NCI-H2107 treated with DMSO at 0.1 percent for 48 hours (cell line): ENCODE measurements around the gene ANGEL1.

ENCODE experiments used
- DNase-seq: peaks from one replicate; lab custom pipeline; 2025; ENCODE audit not compliant: unreplicated experiment; lab: John Stamatoyannopoulos, UW

ANGEL1 gene

DNA sequence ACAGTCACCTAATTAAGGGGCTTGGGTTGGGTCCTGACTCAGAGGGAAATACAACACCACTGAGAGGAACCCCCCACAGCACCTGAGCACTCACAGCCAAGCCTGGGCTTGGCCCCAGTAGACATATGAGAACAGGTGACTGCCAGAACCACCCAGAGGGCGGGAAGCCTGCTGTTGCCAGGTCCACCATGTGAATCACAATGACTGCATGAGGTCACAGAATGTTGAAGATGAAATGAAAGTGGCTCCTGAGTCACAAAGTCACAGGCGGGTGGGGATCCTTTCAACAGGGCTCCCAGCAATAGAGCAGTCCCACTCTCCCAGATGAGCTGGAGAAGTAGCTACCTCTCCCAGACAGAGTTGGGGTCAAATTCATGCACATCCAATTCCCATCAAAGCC is 13.4 kb upstream of the ANGEL1 start, which contains the start of gene LRRC74A:
LRRC74A (plus strand) TSS at position 287 of the 400 bp plus-strand sequence. CDS start 290 bp downstream, outside the sequence.
- no peak for DNase-seq

DNA sequence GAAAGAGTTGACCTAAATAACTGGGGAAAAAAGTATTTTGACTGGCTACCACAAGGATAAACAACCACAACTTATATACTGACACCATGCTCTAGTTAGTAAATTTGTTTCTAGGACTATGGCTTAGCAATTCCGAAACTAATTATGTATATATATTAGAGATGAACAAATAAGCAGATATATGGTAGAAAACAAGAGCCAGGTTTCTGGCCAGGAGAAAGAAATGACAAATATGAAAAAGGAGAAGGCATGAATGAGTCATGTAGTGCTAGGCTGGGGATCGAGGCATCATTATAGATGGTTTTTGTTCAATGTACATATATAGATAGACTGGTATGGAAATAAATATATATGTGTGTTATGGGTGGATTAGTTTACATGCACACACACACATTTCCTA is 8.0 kb upstream of the ANGEL1 start:
- DNase-seq: no peak

DNA sequence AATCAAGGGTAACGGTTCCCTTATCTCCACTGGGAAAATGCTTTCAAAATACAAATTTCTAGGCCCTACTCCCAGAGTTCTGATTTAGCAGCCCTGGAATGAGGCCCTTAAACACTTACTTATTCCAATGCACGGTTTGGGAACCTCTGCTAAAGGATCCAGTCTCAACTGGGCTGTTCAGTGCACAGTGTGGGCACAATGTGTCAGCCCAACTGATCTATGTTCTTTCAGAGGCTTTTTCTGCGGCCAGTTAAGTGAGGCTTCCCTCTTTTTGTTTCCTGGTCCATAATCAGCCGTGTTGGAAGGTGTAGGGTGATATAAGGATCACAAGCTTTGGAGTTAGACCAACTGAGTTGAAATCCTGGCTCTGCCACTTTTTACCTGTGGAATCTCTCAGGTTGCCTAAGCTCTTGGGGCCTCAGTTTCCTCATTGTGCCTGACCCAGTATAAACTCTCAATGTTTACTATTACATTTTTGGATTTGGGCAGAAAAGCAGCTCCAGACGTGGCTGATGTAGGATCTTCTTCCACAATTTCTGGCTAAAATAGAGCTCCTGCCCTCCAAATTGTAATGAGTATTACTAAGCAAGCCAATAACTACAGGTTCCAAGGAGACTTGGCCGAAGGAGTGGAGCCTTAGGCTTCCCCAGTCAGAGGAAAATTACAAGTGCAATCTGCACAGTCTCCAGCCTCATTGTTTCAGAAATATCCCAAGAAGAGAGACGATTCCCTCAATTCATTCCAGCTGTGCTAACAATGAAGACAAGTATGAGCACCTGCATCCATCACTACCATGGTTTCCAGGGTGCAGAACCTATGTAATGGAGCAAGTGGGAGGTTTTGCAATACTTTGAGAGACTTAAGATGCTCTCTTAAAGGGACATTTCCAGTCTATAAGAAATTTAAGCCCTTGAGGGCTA is 2.3 kb upstream of the ANGEL1 start:
- no peak for DNase-seq

DNA sequence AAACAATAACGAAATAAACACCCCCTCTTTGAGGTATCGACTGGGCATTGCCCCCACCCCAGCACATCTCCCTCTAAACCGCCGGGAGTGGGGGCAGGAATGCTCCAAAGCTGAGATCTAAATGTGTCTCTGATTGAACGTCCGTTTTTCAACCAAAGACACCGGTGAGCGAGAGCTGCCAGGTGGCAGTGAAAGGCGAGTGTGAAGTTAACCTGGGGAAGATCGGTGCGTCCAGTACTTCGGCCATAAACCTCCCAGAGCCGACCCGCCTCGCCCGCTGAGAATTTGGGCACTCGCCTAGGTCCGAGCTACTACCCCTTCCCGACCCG is 625 bp downstream of the ANGEL1 start:
- no peak for DNase-seq

DNA sequence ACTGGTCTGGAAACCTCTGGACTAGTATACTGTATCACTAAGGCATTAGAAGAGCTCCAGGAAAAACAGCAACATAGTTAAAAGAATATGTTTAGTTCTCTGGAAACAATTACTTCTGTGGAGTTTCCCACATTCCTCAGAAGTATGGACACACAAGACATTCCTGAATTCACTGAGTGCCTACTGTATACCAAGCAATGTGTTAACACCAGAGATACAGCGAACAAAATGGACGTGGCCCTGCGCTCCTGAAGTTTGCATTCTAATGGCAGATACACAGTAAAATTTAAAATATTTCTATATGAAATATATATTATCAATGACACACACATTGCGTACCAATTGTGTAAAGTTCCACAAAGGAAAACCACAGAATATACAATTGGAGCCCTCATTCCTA is 1.1 kb downstream of the ANGEL1 start:
- no peak for DNase-seq

DNA sequence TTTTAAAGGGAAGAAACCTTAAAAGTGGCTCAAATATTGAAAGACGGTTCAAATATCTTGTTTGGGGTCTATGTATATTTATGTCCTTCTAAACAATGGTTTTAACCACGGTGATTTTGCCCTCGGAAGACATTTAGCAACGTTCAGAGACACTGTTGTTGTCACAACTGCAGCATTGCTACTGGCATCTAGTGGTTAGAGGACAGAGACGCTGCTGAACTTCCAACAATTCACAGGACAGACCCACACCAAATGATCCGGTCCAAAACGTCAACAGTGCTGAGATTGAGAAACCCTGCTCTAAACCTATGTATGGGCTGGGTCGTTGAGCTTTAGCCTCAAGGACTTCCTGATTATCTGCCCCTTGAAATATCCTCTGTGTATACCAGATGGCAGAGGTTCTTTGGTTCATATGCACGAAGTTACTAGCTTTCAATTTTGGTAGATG is 1.7 kb downstream of the ANGEL1 start:
- peak; percentile 30 for DNase-seq

DNA sequence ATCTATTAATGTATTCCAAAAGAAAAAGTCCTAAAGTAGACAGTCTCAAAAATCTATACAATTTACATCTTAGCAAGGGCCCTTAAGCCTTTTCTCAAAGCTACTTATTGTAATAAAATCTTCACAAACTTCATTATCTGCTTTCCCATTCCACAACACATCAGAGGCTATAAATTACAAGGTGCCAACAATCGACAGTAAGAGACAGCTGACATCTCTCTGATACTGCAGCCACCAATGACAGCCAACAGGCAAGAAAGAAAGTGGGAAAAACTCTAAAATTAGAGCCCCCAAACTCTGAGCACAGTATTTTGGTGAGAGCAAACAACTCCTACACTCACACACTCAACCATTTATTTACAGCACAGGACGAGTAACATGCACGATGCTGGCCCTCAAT is 2.2 kb downstream of the ANGEL1 start:
- no peak for DNase-seq

DNA sequence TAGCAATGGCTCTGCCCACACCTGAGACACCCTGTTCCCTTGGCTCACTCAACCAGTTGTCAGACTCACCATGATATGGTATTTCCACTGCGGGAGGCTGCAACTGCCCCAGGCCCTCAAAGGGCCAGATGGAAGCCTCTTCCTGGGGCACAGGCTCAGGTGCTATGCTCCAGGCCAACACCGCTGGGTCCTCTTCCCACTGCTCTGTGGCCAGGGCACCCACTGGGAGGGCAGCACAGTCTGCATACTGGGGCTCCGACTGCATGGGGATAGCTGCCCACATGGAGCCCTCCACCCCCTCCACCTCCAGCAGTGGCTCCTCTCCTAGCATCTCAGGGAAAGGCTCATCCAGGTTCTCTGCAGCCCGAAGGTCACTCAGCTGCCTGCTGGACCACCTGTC is 3.7 kb downstream of the ANGEL1 start:
- DNase-seq: no peak

DNA sequence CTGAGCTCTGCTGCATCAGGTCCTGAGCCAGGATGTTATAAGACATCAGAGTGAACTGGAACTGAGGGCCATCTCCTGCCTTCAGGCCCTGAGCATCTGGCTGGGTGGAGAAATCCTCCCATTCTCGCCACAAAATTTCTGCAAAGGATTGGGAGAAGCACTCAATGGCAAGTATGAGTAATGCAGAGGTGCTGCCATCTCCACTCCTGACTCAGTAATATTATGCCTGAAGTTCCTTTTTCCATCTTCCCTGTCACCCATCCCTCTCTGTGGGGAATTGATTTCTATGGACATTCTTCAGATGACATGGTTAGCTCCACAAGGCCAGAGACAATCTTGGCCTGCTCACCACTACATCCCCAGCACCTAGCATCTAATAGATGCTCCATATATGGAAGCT is 4.7 kb downstream of the ANGEL1 start:
- DNase-seq: no peak

DNA sequence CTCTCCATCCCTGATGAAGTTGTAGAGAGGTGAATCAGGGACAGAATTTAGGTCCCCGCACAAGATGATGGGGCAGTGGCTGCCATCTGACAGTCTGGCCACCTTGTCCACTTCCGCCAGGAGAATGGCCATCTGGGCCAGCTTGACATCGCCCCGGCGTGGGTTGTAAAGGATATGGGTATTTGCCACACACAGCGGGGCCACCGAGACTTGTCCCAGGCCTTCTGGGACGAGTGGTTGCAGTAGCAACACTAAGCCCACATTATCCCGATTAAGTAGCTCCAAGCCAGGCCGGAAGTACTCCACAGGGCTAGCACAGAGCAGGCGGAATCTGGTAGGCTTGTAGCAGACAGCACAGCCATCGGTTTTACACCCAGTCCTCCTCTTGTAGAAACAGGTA is 6.2 kb downstream of the ANGEL1 start:
- no peak for DNase-seq

DNA sequence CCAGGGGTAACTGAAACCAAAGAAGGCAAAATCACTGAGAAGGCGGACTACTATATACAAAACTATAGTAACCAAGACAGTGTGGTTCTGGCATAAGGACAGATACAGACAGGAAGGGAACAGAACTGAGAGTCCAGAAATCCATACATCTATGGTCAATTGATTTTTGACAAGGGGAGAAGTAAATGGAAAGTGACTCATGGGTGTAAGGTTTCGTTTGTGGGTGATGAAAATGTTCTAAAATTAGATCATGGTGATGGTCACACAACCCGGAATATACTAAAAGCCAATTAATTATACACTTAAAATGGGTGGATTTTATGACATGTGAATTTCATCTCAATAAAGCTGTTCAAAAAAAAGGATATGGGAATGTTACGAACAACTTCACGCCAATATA is 18.7 kb downstream of the ANGEL1 start:
- no peak for DNase-seq

DNA sequence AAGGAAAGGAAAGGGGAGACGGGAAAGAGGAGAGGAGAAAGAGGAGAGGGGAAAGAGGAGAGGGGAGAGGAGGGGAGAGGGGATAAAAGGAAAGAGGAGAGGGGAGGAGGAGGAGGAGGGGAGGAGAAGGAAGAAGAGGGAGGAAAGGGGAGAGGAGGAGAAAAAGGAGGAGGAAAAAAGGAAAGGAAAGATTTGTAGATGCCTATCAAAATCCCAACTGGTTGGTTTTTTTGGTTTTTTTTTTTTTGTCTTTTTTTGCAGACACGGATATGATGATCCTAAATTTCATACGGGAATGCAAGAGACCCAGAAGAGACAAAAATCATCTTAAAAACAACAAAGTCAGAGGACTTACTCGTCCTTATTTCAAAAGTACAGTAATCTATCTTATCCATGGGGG is 19.4 kb downstream of the ANGEL1 start:
- DNase-seq: no peak

DNA sequence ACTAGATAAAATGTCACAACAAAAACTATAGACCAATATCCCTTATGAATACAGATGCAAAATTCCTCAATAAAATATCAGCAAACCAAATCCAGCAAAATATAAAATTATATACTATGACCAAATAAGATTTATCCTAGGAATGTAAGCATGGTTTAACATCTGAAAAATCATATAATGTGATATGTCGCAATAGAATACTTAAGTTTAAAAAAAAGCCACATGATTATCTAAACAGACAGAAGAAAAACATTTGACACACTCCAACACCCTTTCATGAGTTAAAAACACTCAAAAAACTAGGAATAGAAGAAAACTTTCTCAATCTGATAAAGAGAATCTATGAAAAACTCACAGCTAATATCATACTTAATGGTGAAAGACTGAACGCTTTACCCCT is 20.3 kb downstream of the ANGEL1 start:
- DNase-seq: no peak

DNA sequence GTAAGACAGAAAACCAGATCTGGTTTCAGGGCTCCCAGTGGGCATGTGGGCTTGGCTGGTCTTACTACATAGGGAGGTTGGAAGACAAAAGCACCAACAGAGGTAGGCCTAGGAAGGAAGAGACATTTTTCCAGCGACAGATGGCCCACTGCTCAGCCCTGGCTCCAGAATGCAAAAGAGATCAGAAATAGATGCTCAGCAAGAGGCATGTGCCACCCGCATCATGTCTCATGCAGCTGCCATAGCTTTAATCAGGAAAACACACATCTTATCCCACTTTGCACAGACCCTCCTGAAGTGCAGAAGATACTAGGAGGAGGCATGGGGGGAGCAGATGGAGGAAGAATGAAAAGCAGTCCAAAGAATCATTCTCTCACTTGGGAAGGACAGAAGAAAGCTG is 26.1 kb downstream of the ANGEL1 start:
- no peak for DNase-seq

DNA sequence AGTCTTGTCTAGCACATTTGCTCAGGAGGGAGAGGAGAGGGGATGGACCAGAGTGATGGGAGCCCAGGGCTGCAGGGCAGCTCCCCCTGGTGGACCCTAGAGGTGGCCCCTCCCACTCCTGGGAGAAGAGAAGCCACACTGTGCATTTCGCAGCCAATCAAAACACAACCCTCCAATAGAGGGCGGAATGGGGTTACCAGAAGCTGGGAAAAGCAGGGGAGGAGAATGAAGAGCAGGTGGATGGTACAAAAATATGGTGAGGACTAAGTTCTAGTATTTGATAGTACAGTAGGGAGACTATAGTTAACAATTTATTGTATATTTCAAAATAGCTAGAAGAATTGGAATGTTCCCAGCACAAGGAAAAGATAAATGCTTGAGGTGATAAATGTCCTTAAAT is 27.8 kb downstream of the ANGEL1 start:
- DNase-seq: peak; percentile 77

DNA sequence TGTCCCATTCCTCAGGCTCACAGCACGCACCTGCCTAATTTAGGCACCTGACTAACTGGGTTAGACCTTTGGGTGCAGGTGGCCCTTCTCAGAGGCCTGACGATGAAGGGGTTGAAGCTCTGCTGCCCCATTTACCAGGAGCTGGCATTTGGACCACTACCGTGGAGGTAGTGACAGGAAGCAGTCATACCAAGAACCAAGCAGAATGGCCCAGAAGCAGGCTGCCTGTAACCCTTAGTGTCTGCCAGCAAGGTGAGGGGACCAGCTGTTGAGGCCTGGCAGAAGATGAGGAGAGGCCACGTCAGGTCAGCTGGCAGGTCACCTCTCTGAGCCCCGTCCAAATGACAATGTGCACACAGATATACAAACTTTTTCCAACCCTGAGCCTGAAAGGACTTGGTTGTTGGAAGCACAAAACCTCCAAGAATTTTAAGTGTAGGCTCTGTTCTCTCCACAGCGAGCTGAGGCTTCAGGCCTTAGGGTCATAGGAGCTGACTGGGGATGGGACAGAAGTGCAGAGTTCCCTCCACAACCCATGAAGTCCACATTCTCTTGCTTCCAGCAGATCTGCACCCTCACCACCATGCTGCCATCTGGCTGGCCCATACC is 28.3 kb downstream of the ANGEL1 start:
- no peak for DNase-seq

DNA sequence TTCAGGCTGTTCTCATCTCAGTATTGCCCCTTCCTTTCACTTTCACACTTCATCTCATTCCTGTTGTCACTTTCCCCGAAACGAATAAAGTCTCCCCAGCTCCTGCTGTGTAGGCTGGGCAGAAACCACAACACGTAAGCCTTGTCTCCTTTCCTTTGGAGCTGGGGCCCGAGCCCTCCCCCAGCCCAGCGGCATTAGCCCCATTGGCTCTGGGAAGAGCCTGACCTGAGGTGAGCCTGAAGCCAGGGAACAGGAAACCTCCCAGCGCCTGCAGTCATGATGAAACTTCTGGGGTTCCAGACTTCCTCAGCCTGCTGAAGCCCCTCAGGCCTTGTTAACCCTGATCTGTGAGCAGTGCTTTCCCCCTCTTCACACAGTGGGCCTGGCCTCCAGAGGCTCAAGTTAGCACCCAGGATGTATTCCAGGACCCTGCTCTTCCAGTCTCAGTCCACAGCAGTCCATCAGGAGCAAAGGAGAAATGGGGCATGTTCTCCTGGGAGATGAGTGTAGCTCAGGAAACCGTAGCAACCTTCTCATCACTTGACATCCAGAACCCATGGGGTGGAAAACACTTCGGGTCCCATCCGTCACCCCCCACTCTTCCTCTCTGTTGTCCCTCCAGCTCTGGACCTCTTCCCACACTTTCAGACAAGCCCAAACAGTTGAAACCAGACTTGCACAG is 29.7 kb downstream of the ANGEL1 start:
- DNase-seq: no peak

DNA sequence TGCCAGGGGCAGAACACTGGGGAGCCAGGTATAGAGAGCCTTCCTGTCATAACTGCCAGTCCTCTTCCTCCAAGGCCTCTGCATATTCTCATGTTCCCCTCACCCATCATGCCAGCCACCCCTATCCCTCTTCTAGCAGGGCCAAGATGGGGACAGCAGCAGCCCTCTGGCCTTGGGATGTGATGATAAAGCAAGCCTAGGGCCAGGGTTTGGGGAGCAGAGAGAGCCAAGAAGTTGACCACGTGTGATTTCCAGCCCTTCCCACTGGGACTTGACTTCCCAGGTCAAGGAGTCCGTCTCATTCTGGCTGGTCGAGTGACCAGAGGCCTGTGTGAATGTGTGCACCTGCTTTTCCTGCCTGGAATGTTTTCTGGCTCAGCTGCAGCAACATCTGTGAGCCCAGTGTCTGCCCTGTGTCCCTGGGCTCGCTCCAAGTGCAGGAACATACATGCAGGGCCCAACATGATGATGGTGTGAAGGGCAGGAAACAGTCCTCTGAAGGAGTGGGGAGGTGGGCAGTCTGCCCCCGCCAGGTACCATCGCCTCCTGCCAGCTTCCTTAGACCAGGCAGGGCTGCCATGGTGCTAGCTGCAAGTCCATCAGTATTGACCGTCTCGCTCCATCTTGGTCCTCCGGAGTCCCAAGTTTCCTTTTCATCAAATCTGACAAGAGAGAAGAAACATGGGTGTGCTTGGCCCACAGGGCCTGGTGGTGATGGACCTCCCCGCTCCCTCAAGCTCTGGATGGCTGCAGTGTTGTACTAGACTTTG is 30.4 kb downstream of the ANGEL1 start:
- no peak for DNase-seq

DNA sequence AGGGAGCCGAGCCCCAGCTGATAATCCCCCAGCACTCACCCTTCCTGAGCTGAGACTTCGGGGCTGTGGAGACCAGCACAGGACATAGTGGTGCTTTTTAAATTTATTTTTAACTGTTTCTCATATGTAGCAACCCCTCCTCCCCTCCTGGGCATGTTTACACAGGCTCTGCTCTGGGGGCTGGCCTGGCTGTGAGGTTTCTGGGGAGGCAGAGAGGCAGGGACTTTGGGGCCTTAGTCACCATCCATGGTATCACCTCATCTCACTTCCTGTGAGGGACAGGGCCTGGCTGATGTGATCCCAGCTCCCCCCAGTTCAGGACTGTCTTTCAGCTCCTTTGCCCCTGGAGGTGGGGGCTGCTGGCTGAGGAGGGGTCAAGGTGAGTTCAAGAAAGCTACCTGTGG is 31.0 kb downstream of the ANGEL1 start:
- no peak for DNase-seq

DNA sequence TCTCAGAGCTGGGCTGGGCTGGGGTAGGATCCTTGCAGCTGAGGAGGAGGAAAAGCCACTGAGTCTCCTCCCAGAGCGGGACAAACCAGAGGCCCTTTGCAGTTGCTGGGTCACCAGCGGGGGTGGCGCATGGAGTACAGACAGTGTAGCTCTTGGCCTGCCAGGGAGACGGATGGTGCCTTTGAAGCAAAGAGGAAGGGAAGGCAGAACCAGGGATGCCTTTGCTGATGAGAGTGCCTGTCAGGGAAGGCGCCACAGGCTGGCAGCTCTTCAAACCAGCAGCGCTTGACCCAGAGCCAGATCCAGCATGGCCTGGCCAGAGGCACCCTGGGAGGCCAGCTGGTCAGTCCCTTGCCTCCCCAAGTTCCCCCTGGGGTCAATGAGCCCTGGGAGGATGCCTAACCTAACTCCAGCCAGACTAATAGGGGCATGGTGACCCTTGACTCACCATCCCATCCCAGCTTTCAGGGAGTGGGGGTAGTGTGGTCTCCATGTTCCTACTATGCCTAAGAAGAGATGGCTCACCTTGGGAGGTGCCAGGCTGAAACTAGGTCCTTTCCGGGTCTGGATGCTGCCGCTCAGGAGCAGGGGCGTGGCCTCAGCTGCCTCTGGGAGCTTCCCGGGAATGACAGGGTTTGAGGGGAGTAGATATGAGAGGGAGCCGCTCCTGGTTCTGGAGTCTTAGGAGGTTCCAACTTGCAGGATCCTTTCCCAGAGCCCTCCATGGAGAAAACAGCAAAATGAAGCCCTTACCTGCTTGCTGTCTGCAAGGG is 31.6 kb downstream of the ANGEL1 start:
- DNase-seq: no peak

DNA sequence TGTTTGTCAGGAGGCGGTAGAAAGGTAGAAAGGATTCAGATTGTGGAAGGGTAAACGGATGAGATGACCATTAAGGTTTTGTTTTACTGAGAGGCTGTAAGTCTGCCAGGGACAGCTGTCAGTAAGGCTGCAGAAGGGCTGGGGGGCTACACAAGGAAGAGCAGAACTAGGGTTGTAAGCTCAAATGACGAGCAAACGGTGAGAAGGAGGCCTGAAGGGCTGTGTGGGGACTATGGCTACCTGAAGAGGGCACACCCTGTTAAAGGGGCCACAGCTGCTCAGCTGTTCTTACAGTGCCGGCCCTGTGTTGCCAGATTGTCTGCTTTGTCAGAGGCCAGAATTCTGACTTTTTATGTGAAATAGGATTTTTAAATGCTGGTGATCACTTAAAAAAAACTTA is 32.3 kb downstream of the ANGEL1 start:
- no peak for DNase-seq
